SK-N-SH (cell line): ENCODE data around the gene CELSR1. TPM values are rescaled to one million over a fixed set of nuclear protein-coding genes. Genes with fewer than 3 reads are reported as not detected.

ENCODE experiments used
- CTCF ChIA-PET: fragments of 300-600, 350-600 bp; formaldehyde crosslinking; extraction: SDS; loops from one replicate; lab custom pipeline; 2021; lab: Yijun Ruan, JAX
- POLR2A ChIA-PET: fragments of 350-600 bp; sonication (Branson Sonifier 250); formaldehyde crosslinking; extraction: SDS; loops from one replicate; lab custom pipeline; 2020; ENCODE audit warnings: antibody characterized with exemption, inconsistent platforms; lab: Yijun Ruan, JAX
- DNase-seq: peaks from one replicate; pipeline ENCODE4 v3.0.0; 2012
- H2AFZ ChIP-seq: fragments of 200-600 bp; sonication (generic); 2 replicates; pipeline ENCODE4 v1.8.1; 2016; ENCODE audit warnings: antibody characterized with exemption, mild to moderate bottlenecking, low read depth
- H3F3A ChIP-seq: fragments of 200-600 bp; sonication (generic); replicated peaks from 2 replicates; pipeline ENCODE3; 2016; ENCODE audit warnings: antibody characterized with exemption, mild to moderate bottlenecking; ENCODE audit not compliant: insufficient read depth
- H3K27ac ChIP-seq, 2 experiments: fragments of 200-500 bp in 1 of 2; fragments of 200-600 bp in 1 of 2; sonication (Bioruptor generic) in 1 of 2; sonication (generic), shearing (Covaris generic) in 1 of 2; 2 replicates each; pipeline versions ENCODE4 v1.5.1 to v1.6.1; 2014 to 2016; ENCODE audit warnings: low read depth in 2 of 2, inconsistent platforms in 1 of 2, low read length in 1 of 2, mild to moderate bottlenecking in 1 of 2, mixed read lengths in 1 of 2
- H3K27me3 ChIP-seq: fragments of 200-600 bp; sonication (generic), shearing (Covaris generic); 2 replicates; pipeline ENCODE4 v1.6.1; 2016; ENCODE audit warnings: mixed run types; ENCODE audit not compliant: insufficient read depth
- H3K36me3 ChIP-seq, 2 experiments: fragments of 200-500 bp in 1 of 2; fragments of 200-600 bp in 1 of 2; sonication (Bioruptor generic) in 1 of 2; sonication (generic) in 1 of 2; replicated peaks in 1 of 2; 2 replicates each; pipeline versions ENCODE3 to v1.5.1; 2014 to 2016; ENCODE audit warnings: low read length in 1 of 2, mild to moderate bottlenecking in 1 of 2; ENCODE audit not compliant: insufficient read depth in 2 of 2, control insufficient read depth in 1 of 2
- H3K4me1 ChIP-seq, 2 experiments: fragments of 200-500 bp in 1 of 2; fragments of 200-600 bp in 1 of 2; sonication (Bioruptor generic) in 1 of 2; sonication (generic), shearing (Covaris generic) in 1 of 2; 2 replicates each; pipeline versions ENCODE4 v1.5.1 to v1.6.1; 2014 to 2016; ENCODE audit warnings: low read depth in 1 of 2, low read length in 1 of 2, mixed run types in 1 of 2; ENCODE audit not compliant: insufficient read depth in 2 of 2, control insufficient read depth in 1 of 2
- H3K4me2 ChIP-seq: fragments of 200-600 bp; sonication (generic), shearing (Covaris generic); 2 replicates; pipeline ENCODE4 v1.6.1; 2017; ENCODE audit warnings: mixed run types
- H3K4me3 ChIP-seq, 2 experiments: fragments of 200-500 bp in 1 of 2; fragments of 200-600 bp in 1 of 2; sonication (Bioruptor generic) in 1 of 2; sonication (generic), shearing (Covaris generic) in 1 of 2; 2 replicates each; pipeline versions ENCODE4 v1.5.1 to v1.8.1; 2014 to 2016; ENCODE audit warnings: low read depth in 2 of 2, inconsistent platforms in 1 of 2, low read length in 1 of 2, mild to moderate bottlenecking in 1 of 2, mixed read lengths in 1 of 2, moderate library complexity in 1 of 2
- H3K79me2 ChIP-seq: fragments of 200-600 bp; sonication (generic); 2 replicates; pipeline ENCODE4 v1.8.1; 2017; ENCODE audit warnings: mild to moderate bottlenecking; ENCODE audit not compliant: insufficient read depth
- H3K9ac ChIP-seq: fragments of 200-600 bp; sonication (generic); 2 replicates; pipeline ENCODE4 v1.6.1; 2017; ENCODE audit warnings: mixed run types
- H3K9me2 ChIP-seq: fragments of 200-600 bp; sonication (generic); 2 replicates; pipeline ENCODE4 v1.6.1; 2017; ENCODE audit warnings: mixed run types
- H3K9me3 ChIP-seq: fragments of 200-600 bp; sonication (generic); 2 replicates; pipeline ENCODE4 v1.6.1; 2017; ENCODE audit warnings: mixed run types, mild to moderate bottlenecking, moderate library complexity
- H4K20me1 ChIP-seq: fragments of 200-600 bp; sonication (generic); 2 replicates; pipeline ENCODE4 v1.6.1; 2017; ENCODE audit warnings: mild to moderate bottlenecking, mixed run types; ENCODE audit not compliant: insufficient read depth
- CHD2 ChIP-seq: fragments of 150-350 bp; IDR thresholded peaks from 2 replicates; pipeline ENCODE4 v1.6.1; 2018; ENCODE audit warnings: low read length; ENCODE audit not compliant: partially characterized antibody
- CTCF ChIP-seq: fragments of 200-600 bp; sonication (generic); IDR thresholded peaks from 2 replicates; pipeline ENCODE4 v1.6.1; 2017; ENCODE audit warnings: antibody characterized with exemption, mild to moderate bottlenecking, moderate library complexity
- EP300 ChIP-seq, 2 experiments: IDR thresholded peaks; 2 replicates each; pipeline versions ENCODE4 v1.4.0 to v1.6.1; 2012; ENCODE audit warnings: borderline replicate concordance in 1 of 2, low read depth in 1 of 2, low read length in 1 of 2
- FOXM1 ChIP-seq: IDR thresholded peaks from 2 replicates; pipeline ENCODE4 v1.4.0; 2012; ENCODE audit warnings: low read depth, mild to moderate bottlenecking
- GABPA ChIP-seq: IDR thresholded peaks from 2 replicates; pipeline ENCODE4 v1.4.0; 2012; ENCODE audit warnings: low read depth, mild to moderate bottlenecking
- JUND ChIP-seq: IDR thresholded peaks from 2 replicates; pipeline ENCODE4 v1.4.0; 2012
- MEF2A ChIP-seq: IDR thresholded peaks from 2 replicates; pipeline ENCODE4 v1.4.0; 2012; ENCODE audit warnings: low read depth, borderline replicate concordance
- NRF1 ChIP-seq: IDR thresholded peaks from 2 replicates; pipeline ENCODE4 v1.6.1; 2012; ENCODE audit warnings: low read depth, mild to moderate bottlenecking, low read length
- REST ChIP-seq: IDR thresholded peaks from 2 replicates; pipeline ENCODE4 v1.6.1; 2012; ENCODE audit warnings: mild to moderate bottlenecking, low read depth, low read length, moderate library complexity
- RFX5 ChIP-seq: IDR thresholded peaks from 2 replicates; pipeline ENCODE4 v1.6.1; 2012; ENCODE audit warnings: mild to moderate bottlenecking, improper control_type of control experiment, low read length
- RXRA ChIP-seq: IDR thresholded peaks from 2 replicates; pipeline ENCODE4 v1.4.0; 2012; ENCODE audit warnings: low read depth, mild to moderate bottlenecking, borderline replicate concordance
- SIN3A ChIP-seq: IDR thresholded peaks from 2 replicates; pipeline ENCODE4 v1.6.1; 2012; ENCODE audit warnings: low read depth, mild to moderate bottlenecking, low read length, moderate library complexity, borderline replicate concordance
- SMC3 ChIP-seq: IDR thresholded peaks from 2 replicates; pipeline ENCODE4 v1.6.1; 2012; ENCODE audit warnings: low read depth, low read length, improper control_type of control experiment
- TCF12 ChIP-seq: IDR thresholded peaks from 2 replicates; pipeline ENCODE4 v1.4.0; 2012
- TEAD4 ChIP-seq: IDR thresholded peaks from 2 replicates; pipeline ENCODE4 v1.4.0; 2012; ENCODE audit warnings: mild to moderate bottlenecking, borderline replicate concordance; ENCODE audit not compliant: insufficient read depth
- YY1 ChIP-seq: IDR thresholded peaks from 2 replicates; pipeline ENCODE4 v1.4.0; 2012; ENCODE audit warnings: low read depth, mild to moderate bottlenecking
- ZBTB33 ChIP-seq: IDR thresholded peaks from 2 replicates; pipeline ENCODE4 v1.4.0; 2012; ENCODE audit warnings: low read depth, borderline replicate concordance
- WGBS: methylation state at CpG from one replicate; pipeline ENCODE4 v1.1.6; 2017; ENCODE audit warnings: low lambda C conversion rate; 5-methylcytosine and 5-hydroxymethylcytosine counted together
- polyA plus RNA-seq, 3 experiments: library from polyadenylated mRNA; depleted of rRNA; stranded (reverse); fragments of >200 nt; gene quantifications; 2 replicates each; pipeline ENCODE4 v1.2.3, GENCODE V29; 2012

Gene CELSR1
- polyA plus RNA-seq, 1 of the 3 experiments (the other 2 are of a cell fraction) = 5.0 TPM

GRCh38 chr22:46376111-46376510 lies 161.3 kb downstream of the CELSR1 start:
- Histone ChIP-seq H3K27ac (no peak overlapping the region), H3K9me2 (no peaks in the 10 kb centered on the region), H3F3A (no peaks in the 10 kb centered on the region), H3K4me1 (no peaks in the 10 kb centered on the region; a peak in 1 of 4 replicates), H4K20me1 (no peaks in the 10 kb centered on the region), H3K27me3 (no peaks in the 10 kb centered on the region), H3K4me2 (no peak overlapping the region), H3K9ac (no peak overlapping the region), H3K4me3 (no peak overlapping the region), H3K36me3 (peaks cover 0 to 5% of the 10 kb centered on the region in 2 experiments), H2AFZ (no peak overlapping the region), H3K79me2 (no peaks in the 10 kb centered on the region), H3K9me3 (no peaks in the 10 kb centered on the region; the same call in 1 of the 2 replicates)
- ChIA-PET POLR2A (no interaction called here), CTCF (interaction anchor here (1.0 kb wide), 1 partner anchor 9 kb away, joined by 4 read pairs; no protein-coding TSS in a partner anchor)
- WGBS = 73% methylated on average over 3 of the region's 3 CpGs
- TF ChIP-seq SMC3 (no peak), CTCF (no peak), RXRA (no peak), RFX5 (no peak), GABPA (no peak), MEF2A (no peak), JUND (no peak), YY1 (no peak), NRF1 (no peak), ZBTB33 (no peak), EP300 (IDR thresholded peaks at IDR 0.05; ENCODE audit: borderline replicate concordance in 1 of 2, low read depth in 1 of 2, low read length in 1 of 2) (no peak), CHD2 (no peak), FOXM1 (no peak), TEAD4 (no peak), SIN3A (no peak), REST (no peak), TCF12 (no peak)
- no peak for DNase-seq
